ENCODE data around the gene IQCB1. TPM values are rescaled to one million over a fixed set of nuclear protein-coding genes. Genes with fewer than 3 reads are reported as not detected.

The IQCB1 gene
- total RNA-seq, 1 donor = 15.9 TPM

DNA sequence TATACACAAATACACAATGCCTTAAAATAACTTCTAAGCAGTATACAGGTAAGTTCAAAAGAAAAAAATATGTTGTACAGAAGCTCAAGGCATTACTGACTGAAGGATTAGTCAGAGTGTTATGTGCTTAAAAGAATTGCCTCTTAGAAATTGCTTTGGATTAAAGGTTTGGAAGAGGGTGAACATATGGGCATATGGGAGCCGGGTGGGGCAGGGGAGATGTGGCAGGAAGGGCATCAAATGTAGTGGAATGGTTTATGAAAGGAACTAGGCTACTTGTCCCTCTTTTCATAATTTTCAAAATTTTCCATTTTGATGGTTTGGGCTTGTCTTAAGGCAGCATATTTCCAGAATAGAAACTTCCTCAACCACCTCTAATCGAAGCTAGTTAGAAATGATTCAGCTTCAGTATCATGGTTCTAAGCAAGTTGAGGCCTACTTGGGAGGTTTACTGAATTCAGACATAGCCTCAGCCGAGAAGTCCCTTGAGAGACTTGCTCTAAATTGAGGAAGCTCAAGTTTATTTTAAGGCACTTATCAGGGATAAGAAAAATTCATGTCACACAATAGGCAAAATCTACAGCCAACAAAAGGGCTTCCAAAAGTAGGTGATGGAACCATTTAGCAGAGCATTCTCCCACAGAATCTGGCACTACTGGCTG, 75.2 kb downstream of the IQCB1 start:
- DNase-seq (ENCODE audit: insufficient read length, low spot score, missing footprints) = no peak
- TF ChIP-seq CTCF (IDR thresholded peaks at IDR 0.05; ENCODE audit: extremely low read depth, low read depth, low read length) = no peak
- no peaks in the 10 kb centered on the region for H3K9me3 ChIP-seq (ENCODE audit: low read depth, low read length)
- no peak overlapping the region for H3K4me3 ChIP-seq (ENCODE audit: insufficient read depth, low read length)
- no peak overlapping the region for H2AFZ ChIP-seq (ENCODE audit: low read length)
- H3K4me1 ChIP-seq (ENCODE audit: insufficient read depth, low read length) = no peaks in the 10 kb centered on the region
- H3K27ac ChIP-seq (ENCODE audit: low read depth, low read length) = no peak overlapping the region
- no peaks in the 10 kb centered on the region for H3K36me3 ChIP-seq (ENCODE audit: insufficient read depth, low read length)
- no peak overlapping the region for H3K4me2 ChIP-seq (ENCODE audit: insufficient read depth, low read length)
- H3K27me3 ChIP-seq (ENCODE audit: insufficient read depth, low read length) = peaks cover 7% of the 10 kb centered on the region
- no peaks in the 10 kb centered on the region for H3K79me2 ChIP-seq (ENCODE audit: insufficient read depth, low read length)
- H4K20me1 ChIP-seq (ENCODE audit: insufficient read depth, low read length) = no peaks in the 10 kb centered on the region

- Histone ChIP-seq H3K27ac (ENCODE audit: low read depth, low read length) (no peak overlapping the region), H3K4me3 (ENCODE audit: insufficient read depth, low read length) (no peak overlapping the region), H3K9me3 (ENCODE audit: low read depth, low read length) (no peaks in the 10 kb centered on the region), H3K27me3 (ENCODE audit: insufficient read depth, low read length) (peaks cover 7% of the 10 kb centered on the region), H4K20me1 (ENCODE audit: insufficient read depth, low read length) (no peaks in the 10 kb centered on the region), H3K36me3 (ENCODE audit: insufficient read depth, low read length) (no peaks in the 10 kb centered on the region), H2AFZ (ENCODE audit: low read length) (no peak overlapping the region), H3K4me1 (ENCODE audit: insufficient read depth, low read length) (no peaks in the 10 kb centered on the region), H3K79me2 (ENCODE audit: insufficient read depth, low read length) (no peaks in the 10 kb centered on the region), H3K4me2 (ENCODE audit: insufficient read depth, low read length) (no peak overlapping the region)
- no peak for DNase-seq (ENCODE audit: insufficient read length, low spot score, missing footprints)
- no peak for TF ChIP-seq CTCF (IDR thresholded peaks at IDR 0.05; ENCODE audit: extremely low read depth, low read depth, low read length)
Measured at GRCh38 chr3:121758727-121759450, 76.0 kb downstream of the IQCB1 start.

DNA sequence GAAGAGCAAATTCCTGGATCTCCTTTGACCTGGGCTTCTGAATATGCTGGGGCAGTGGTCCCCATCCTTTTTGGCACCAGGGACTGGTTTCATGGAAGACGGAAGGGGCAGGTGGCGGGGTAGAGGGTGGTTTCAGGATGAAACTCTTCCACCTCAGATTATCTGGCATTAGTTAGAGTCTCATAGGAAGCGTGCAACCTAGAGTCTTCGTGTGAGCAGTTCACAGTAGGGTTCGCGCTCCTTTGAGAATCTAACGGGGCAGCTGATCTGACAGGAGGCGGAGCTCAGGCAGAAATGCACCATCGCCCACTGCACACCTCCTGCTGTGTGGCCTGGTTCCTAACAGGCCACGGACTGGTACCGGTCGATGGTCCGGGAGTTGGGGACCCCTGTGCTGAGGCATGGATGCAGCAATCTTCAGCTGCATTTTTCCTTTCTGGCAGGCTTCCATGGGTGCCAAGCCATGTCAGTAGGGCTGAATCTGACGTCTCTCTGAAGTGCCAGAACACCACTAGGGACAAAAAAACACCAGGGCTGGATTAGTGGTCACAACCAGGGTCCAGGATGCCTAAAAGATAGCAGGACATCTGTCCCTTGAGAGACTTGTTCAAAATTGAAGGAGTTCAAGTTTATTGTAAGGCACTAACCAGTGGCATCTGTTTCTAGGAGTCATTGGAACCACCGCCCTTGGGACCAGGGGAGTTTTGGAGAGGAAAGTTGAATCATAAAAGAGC, 76.9 kb downstream of the IQCB1 start:
- Histone ChIP-seq H3K27me3 (ENCODE audit: insufficient read depth, low read length) (peaks cover 7% of the 10 kb centered on the region), H3K27ac (ENCODE audit: low read depth, low read length) (no peak overlapping the region), H3K4me3 (ENCODE audit: insufficient read depth, low read length) (no peak overlapping the region), H3K4me2 (ENCODE audit: insufficient read depth, low read length) (no peak overlapping the region), H3K79me2 (ENCODE audit: insufficient read depth, low read length) (no peaks in the 10 kb centered on the region), H3K4me1 (ENCODE audit: insufficient read depth, low read length) (no peaks in the 10 kb centered on the region), H3K36me3 (ENCODE audit: insufficient read depth, low read length) (no peaks in the 10 kb centered on the region), H3K9me3 (ENCODE audit: low read depth, low read length) (no peaks in the 10 kb centered on the region), H4K20me1 (ENCODE audit: insufficient read depth, low read length) (no peaks in the 10 kb centered on the region), H2AFZ (ENCODE audit: low read length) (no peak overlapping the region)
- DNase-seq (ENCODE audit: insufficient read length, low spot score, missing footprints) = no peak
- TF ChIP-seq CTCF (IDR thresholded peaks at IDR 0.05; ENCODE audit: extremely low read depth, low read depth, low read length) = no peak

Measured in osteoblast (primary cell).